Measurements from ENCODE around the gene ZCCHC7.
A peak's percentile ranks its signal among the peaks of the same experiment; 100 is the strongest.

ZCCHC7 gene

DNA sequence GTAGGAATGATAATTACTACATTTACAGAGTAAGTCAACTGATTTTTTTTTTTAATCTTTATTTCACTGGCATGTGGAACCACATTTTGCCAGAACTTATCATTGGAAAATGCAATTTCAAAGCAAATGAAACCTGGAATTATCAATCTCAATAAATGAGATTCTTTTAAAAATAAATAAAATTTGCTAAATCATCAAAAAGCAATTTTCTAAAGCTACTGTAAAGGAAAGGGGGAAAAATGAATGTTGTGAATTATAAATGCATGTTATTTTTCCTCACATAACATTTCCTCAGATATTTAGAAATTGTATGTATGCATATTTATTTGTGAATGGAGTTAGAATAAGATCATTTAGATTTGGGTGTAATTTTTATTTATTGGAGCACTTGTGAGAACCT lies 212.2 kb downstream of the ZCCHC7 start:
- Histone ChIP-seq H3K4me3 (ENCODE audit: low read length, poor library complexity, severe bottlenecking) (no peak overlapping the region), H3K4me1 (ENCODE audit: insufficient read depth, low read length, poor library complexity, severe bottlenecking) (peaks cover 30% of the 10 kb centered on the region), H2AFZ (ENCODE audit: low read length) (no peak overlapping the region), H3K79me2 (ENCODE audit: insufficient read depth, low read length) (peaks cover 15% of the 10 kb centered on the region; the same call in 1 of the 2 replicates), H3K27me3 (ENCODE audit: insufficient read depth, low read length, poor library complexity, severe bottlenecking) (no peaks in the 10 kb centered on the region), H3K9ac (ENCODE audit: low read depth, low read length, poor library complexity, severe bottlenecking) (no peak overlapping the region), H3K36me3 (ENCODE audit: insufficient read depth, low read length) (no peaks in the 10 kb centered on the region), H4K20me1 (ENCODE audit: insufficient read depth, low read length, poor library complexity, severe bottlenecking) (no peaks in the 10 kb centered on the region), H3K9me2 (replicated peaks; ENCODE audit: low read depth, low read length) (no peaks in the 10 kb centered on the region), H3K4me2 (ENCODE audit: low read depth, low read length, poor library complexity, severe bottlenecking) (no peak overlapping the region), H3F3A (ENCODE audit: low read depth) (no peaks in the 10 kb centered on the region), H3K9me3 (ENCODE audit: insufficient read depth, low read depth, low read length) (no peaks in the 10 kb centered on the region)
- TF ChIP-seq CTCF (conservative IDR thresholded peaks at IDR 0.05; ENCODE audit: low read length) (no peak), EZH2phosphoT487 (IDR thresholded peaks at IDR 0.05; ENCODE audit: borderline replicate concordance) (no peak)

- Histone ChIP-seq H3K4me2 (ENCODE audit: low read depth, low read length, poor library complexity, severe bottlenecking) (no peak overlapping the region), H3K9me3 (ENCODE audit: insufficient read depth, low read depth, low read length) (no peaks in the 10 kb centered on the region), H4K20me1 (ENCODE audit: insufficient read depth, low read length, poor library complexity, severe bottlenecking) (peaks cover 5% of the 10 kb centered on the region), H3K4me3 (ENCODE audit: low read length, poor library complexity, severe bottlenecking) (no peak overlapping the region), H3K36me3 (ENCODE audit: insufficient read depth, low read length) (no peaks in the 10 kb centered on the region), H3F3A (ENCODE audit: low read depth) (no peaks in the 10 kb centered on the region), H3K79me2 (ENCODE audit: insufficient read depth, low read length) (peaks cover 15% of the 10 kb centered on the region; the same call in 1 of the 2 replicates), H3K27me3 (ENCODE audit: insufficient read depth, low read length, poor library complexity, severe bottlenecking) (no peaks in the 10 kb centered on the region), H3K9me2 (replicated peaks; ENCODE audit: low read depth, low read length) (no peaks in the 10 kb centered on the region), H2AFZ (ENCODE audit: low read length) (no peak overlapping the region), H3K4me1 (ENCODE audit: insufficient read depth, low read length, poor library complexity, severe bottlenecking) (peaks cover 37% of the 10 kb centered on the region), H3K9ac (ENCODE audit: low read depth, low read length, poor library complexity, severe bottlenecking) (no peak overlapping the region)
- no peak for TF ChIP-seq EZH2phosphoT487 (IDR thresholded peaks at IDR 0.05; ENCODE audit: borderline replicate concordance)
- TF ChIP-seq CTCF (conservative IDR thresholded peaks at IDR 0.05; ENCODE audit: low read length): peak; percentile 45
These were observed 212.9 kb downstream of the ZCCHC7 start for GRCh38 chr9:37333288-37333687.

- H3K4me3 ChIP-seq (ENCODE audit: low read length, poor library complexity, severe bottlenecking): no peak overlapping the region
- H4K20me1 ChIP-seq (ENCODE audit: insufficient read depth, low read length, poor library complexity, severe bottlenecking): peaks cover 6% of the 10 kb centered on the region
- no peaks in the 10 kb centered on the region for H3K27me3 ChIP-seq (ENCODE audit: insufficient read depth, low read length, poor library complexity, severe bottlenecking)
- no peak overlapping the region for H3K9ac ChIP-seq (ENCODE audit: low read depth, low read length, poor library complexity, severe bottlenecking)
- H3K36me3 ChIP-seq (ENCODE audit: insufficient read depth, low read length): no peaks in the 10 kb centered on the region
- H3K9me3 ChIP-seq (ENCODE audit: insufficient read depth, low read depth, low read length): no peaks in the 10 kb centered on the region
- TF ChIP-seq EZH2phosphoT487 (IDR thresholded peaks at IDR 0.05; ENCODE audit: borderline replicate concordance) (no peak), CTCF (conservative IDR thresholded peaks at IDR 0.05; ENCODE audit: low read length) (no peak)
- no peaks in the 10 kb centered on the region for H3K9me2 ChIP-seq (replicated peaks; ENCODE audit: low read depth, low read length)
- peaks cover 46% of the 10 kb centered on the region for H3K4me1 ChIP-seq (ENCODE audit: insufficient read depth, low read length, poor library complexity, severe bottlenecking)
- no peak overlapping the region for H3K4me2 ChIP-seq (ENCODE audit: low read depth, low read length, poor library complexity, severe bottlenecking)
- H2AFZ ChIP-seq (ENCODE audit: low read length): no peak overlapping the region
- H3F3A ChIP-seq (ENCODE audit: low read depth): no peaks in the 10 kb centered on the region
- H3K79me2 ChIP-seq (ENCODE audit: insufficient read depth, low read length): peaks cover 27% of the 10 kb centered on the region; the same call in 1 of the 2 replicates
These were observed 214.9 kb downstream of the ZCCHC7 start for GRCh38 chr9:37335238-37335637.

Data from Loucy (cell line).